Measurements from ENCODE around the gene SLC52A3. TPM values are rescaled to one million over a fixed set of nuclear protein-coding genes. Genes with fewer than 3 reads are reported as not detected.
A peak's percentile ranks its signal among the peaks of the same experiment; 100 is the strongest.

The SLC52A3 gene
- total and polyA plus RNA-seq, 4 experiments from 2014 or later: not detected

GRCh38 chr20:766906-767305 lies 1.4 kb downstream of the SLC52A3 start:
- Mint-ChIP-seq H3K9me3 (no peaks in the 10 kb centered on the region), H3K4me1 (no peaks in the 10 kb centered on the region), H3K27me3 (peaks cover 8 to 18% of the 10 kb centered on the region in 2 donors), H3K4me3 (no peak overlapping the region), H3K36me3 (no peaks in the 10 kb centered on the region), H3K27ac (no peak overlapping the region)
- Histone ChIP-seq H3K4me3 (ENCODE audit: low read length in 2 of 2) (no peak overlapping the region), H3K27me3 (ENCODE audit: insufficient read depth, low read length) (no peaks in the 10 kb centered on the region), H3K36me3 (ENCODE audit: insufficient read depth, low read length) (no peaks in the 10 kb centered on the region), H3K4me1 (ENCODE audit: insufficient read depth, low read length) (no peaks in the 10 kb centered on the region), H3K27ac (ENCODE audit: low read depth, low read length) (no peak overlapping the region), H3K9me3 (ENCODE audit: control insufficient read depth in 1 of 2, low read length in 2 of 2) (no peaks in the 10 kb centered on the region)
- intact Hi-C loops (cut with micrococcal nuclease): no loop called here
- ChIA-PET CTCF (ENCODE audit: partially characterized antibody) (no interaction called here), POLR2A (ENCODE audit: partially characterized antibody) (no interaction called here)
- DNase-seq: no peak

- Histone ChIP-seq H3K27me3 (ENCODE audit: insufficient read depth, low read length) (peaks cover 4% of the 10 kb centered on the region), H3K4me3 (ENCODE audit: low read length in 2 of 2) (no peak overlapping the region), H3K36me3 (ENCODE audit: insufficient read depth, low read length) (no peaks in the 10 kb centered on the region), H3K4me1 (ENCODE audit: insufficient read depth, low read length) (no peaks in the 10 kb centered on the region), H3K9me3 (ENCODE audit: control insufficient read depth in 1 of 2, low read length in 2 of 2) (no peaks in the 10 kb centered on the region), H3K27ac (ENCODE audit: low read depth, low read length) (no peak overlapping the region)
- Mint-ChIP-seq H3K27ac (no peak overlapping the region), H3K9me3 (no peaks in the 10 kb centered on the region), H3K4me1 (no peaks in the 10 kb centered on the region), H3K36me3 (no peaks in the 10 kb centered on the region), H3K4me3 (no peak overlapping the region), H3K27me3 (peaks cover 12 to 18% of the 10 kb centered on the region in 2 donors)
- ChIA-PET POLR2A (ENCODE audit: partially characterized antibody) (no interaction called here), CTCF (ENCODE audit: partially characterized antibody) (no interaction called here)
- no peak for DNase-seq
- intact Hi-C loops (cut with micrococcal nuclease): no loop called here
Measured at GRCh38 chr20:764255-764654, 4.0 kb downstream of the SLC52A3 start.

- Histone ChIP-seq H3K4me3 (ENCODE audit: low read length in 2 of 2) (no peak overlapping the region), H3K36me3 (ENCODE audit: insufficient read depth, low read length) (no peaks in the 10 kb centered on the region), H3K27ac (ENCODE audit: low read depth, low read length) (no peak overlapping the region), H3K4me1 (ENCODE audit: insufficient read depth, low read length) (no peaks in the 10 kb centered on the region), H3K27me3 (ENCODE audit: insufficient read depth, low read length) (peaks cover 4% of the 10 kb centered on the region), H3K9me3 (ENCODE audit: control insufficient read depth in 1 of 2, low read length in 2 of 2) (no peaks in the 10 kb centered on the region)
- ChIA-PET CTCF (ENCODE audit: partially characterized antibody) (interaction anchor here (0.9 kb wide), 1 partner anchor 12 kb away, joined by 3 read pairs; no protein-coding TSS in a partner anchor), POLR2A (ENCODE audit: partially characterized antibody) (no interaction called here)
- Mint-ChIP-seq H3K4me3 (no peak overlapping the region), H3K27ac (no peak overlapping the region), H3K27me3 (peaks cover 13 to 21% of the 10 kb centered on the region in 2 donors), H3K4me1 (peaks cover 0 to 5% (median 1%) of the 10 kb centered on the region in 4 donors), H3K9me3 (no peaks in the 10 kb centered on the region), H3K36me3 (no peaks in the 10 kb centered on the region)
- DNase-seq: no peak
- intact Hi-C loops (cut with micrococcal nuclease): no loop called here
Measured at GRCh38 chr20:761418-762381, 6.6 kb downstream of the SLC52A3 start.

- H3K27me3 ChIP-seq (ENCODE audit: insufficient read depth, low read length): peaks cover 4% of the 10 kb centered on the region
- H3K27me3 Mint-ChIP-seq: peaks cover 13 to 21% of the 10 kb centered on the region in 2 donors
- ChIA-PET POLR2A (ENCODE audit: partially characterized antibody) (no interaction called here), CTCF (ENCODE audit: partially characterized antibody) (no interaction called here)
- H3K36me3 ChIP-seq (ENCODE audit: insufficient read depth, low read length): no peaks in the 10 kb centered on the region
- peaks cover 0 to 7% (median 2%) of the 10 kb centered on the region in 4 donors for H3K4me1 Mint-ChIP-seq
- no peaks in the 10 kb centered on the region for H3K4me1 ChIP-seq (ENCODE audit: insufficient read depth, low read length)
- no peak overlapping the region for H3K4me3 Mint-ChIP-seq
- no peaks in the 10 kb centered on the region for H3K36me3 Mint-ChIP-seq
- H3K9me3 Mint-ChIP-seq: no peaks in the 10 kb centered on the region
- peak in 2 of 5 donors; percentile 4 to 19 for DNase-seq
- H3K9me3 ChIP-seq (ENCODE audit: control insufficient read depth in 1 of 2, low read length in 2 of 2): no peaks in the 10 kb centered on the region
- intact Hi-C loops (cut with micrococcal nuclease): no loop called here
- no peak overlapping the region for H3K27ac ChIP-seq (ENCODE audit: low read depth, low read length)
- H3K27ac Mint-ChIP-seq: no peak overlapping the region
- H3K4me3 ChIP-seq (ENCODE audit: low read length in 2 of 2): no peak overlapping the region
Measured at GRCh38 chr20:760751-761417, 7.4 kb downstream of the SLC52A3 start.

GRCh38 chr20:757506-757905 lies 10.8 kb downstream of the SLC52A3 start:
- H3K27me3 Mint-ChIP-seq: peaks cover 9 to 17% of the 10 kb centered on the region in 2 donors
- peaks cover 4% of the 10 kb centered on the region for H3K27me3 ChIP-seq (ENCODE audit: insufficient read depth, low read length)
- no peaks in the 10 kb centered on the region for H3K9me3 ChIP-seq (ENCODE audit: control insufficient read depth in 1 of 2, low read length in 2 of 2)
- H3K4me3 ChIP-seq (ENCODE audit: low read length in 2 of 2): no peak overlapping the region
- no peak overlapping the region for H3K27ac Mint-ChIP-seq
- H3K4me1 ChIP-seq (ENCODE audit: insufficient read depth, low read length): no peaks in the 10 kb centered on the region
- no peak for DNase-seq
- H3K4me3 Mint-ChIP-seq: no peak overlapping the region
- peaks cover 0 to 14% (median 4%) of the 10 kb centered on the region in 4 donors for H3K4me1 Mint-ChIP-seq
- ChIA-PET CTCF (ENCODE audit: partially characterized antibody) (no interaction called here), POLR2A (ENCODE audit: partially characterized antibody) (no interaction called here)
- intact Hi-C loops (cut with micrococcal nuclease): no loop called here
- H3K27ac ChIP-seq (ENCODE audit: low read depth, low read length): no peak overlapping the region
- H3K9me3 Mint-ChIP-seq: no peaks in the 10 kb centered on the region
- H3K36me3 Mint-ChIP-seq: no peaks in the 10 kb centered on the region
- H3K36me3 ChIP-seq (ENCODE audit: insufficient read depth, low read length): no peaks in the 10 kb centered on the region

GRCh38 chr20:755941-756340 lies 12.4 kb downstream of the SLC52A3 start:
- Mint-ChIP-seq H3K27ac (no peak overlapping the region), H3K9me3 (no peaks in the 10 kb centered on the region), H3K4me3 (no peak overlapping the region), H3K27me3 (peaks cover 8 to 16% of the 10 kb centered on the region in 2 donors), H3K36me3 (no peaks in the 10 kb centered on the region), H3K4me1 (peaks cover 0 to 14% (median 4%) of the 10 kb centered on the region in 4 donors)
- ChIA-PET CTCF (ENCODE audit: partially characterized antibody) (no interaction called here), POLR2A (ENCODE audit: partially characterized antibody) (no interaction called here)
- H3K36me3 ChIP-seq (ENCODE audit: insufficient read depth, low read length): no peaks in the 10 kb centered on the region
- no peaks in the 10 kb centered on the region for H3K9me3 ChIP-seq (ENCODE audit: control insufficient read depth in 1 of 2, low read length in 2 of 2)
- intact Hi-C loops (cut with micrococcal nuclease): no loop called here
- H3K27me3 ChIP-seq (ENCODE audit: insufficient read depth, low read length): peaks cover 4% of the 10 kb centered on the region
- no peak for DNase-seq
- no peaks in the 10 kb centered on the region for H3K4me1 ChIP-seq (ENCODE audit: insufficient read depth, low read length)
- no peak overlapping the region for H3K27ac ChIP-seq (ENCODE audit: low read depth, low read length)
- no peak overlapping the region for H3K4me3 ChIP-seq (ENCODE audit: low read length in 2 of 2)

GRCh38 chr20:754904-755303 lies 13.4 kb downstream of the SLC52A3 start:
- intact Hi-C loops (cut with micrococcal nuclease): no loop called here
- no peak overlapping the region for H3K27ac Mint-ChIP-seq
- Histone ChIP-seq H3K4me3 (ENCODE audit: low read length in 2 of 2) (no peak overlapping the region), H3K27me3 (ENCODE audit: insufficient read depth, low read length) (no peaks in the 10 kb centered on the region), H3K27ac (ENCODE audit: low read depth, low read length) (no peak overlapping the region), H3K9me3 (ENCODE audit: control insufficient read depth in 1 of 2, low read length in 2 of 2) (no peaks in the 10 kb centered on the region), H3K4me1 (ENCODE audit: insufficient read depth, low read length) (no peaks in the 10 kb centered on the region), H3K36me3 (ENCODE audit: insufficient read depth, low read length) (no peaks in the 10 kb centered on the region)
- peaks cover 0 to 14% (median 4%) of the 10 kb centered on the region in 4 donors for H3K4me1 Mint-ChIP-seq
- H3K9me3 Mint-ChIP-seq: no peaks in the 10 kb centered on the region
- ChIA-PET CTCF (ENCODE audit: partially characterized antibody) (no interaction called here), POLR2A (ENCODE audit: partially characterized antibody) (no interaction called here)
- DNase-seq: peak in 1 of 5 donors; percentile 2
- no peak overlapping the region for H3K4me3 Mint-ChIP-seq
- no peaks in the 10 kb centered on the region for H3K36me3 Mint-ChIP-seq
- H3K27me3 Mint-ChIP-seq: peaks cover 6 to 19% of the 10 kb centered on the region in 2 donors
